HEK293T (cell line): ENCODE results near the gene TMEM134.

Experiments used
- ELF4 ChIP-seq: fragments of 450-650 bp; IDR thresholded peaks from 2 replicates; pipeline ENCODE4 v1.6.1; 2017; ENCODE audit warnings: antibody characterized with exemption
- FOXA1 ChIP-seq: fragments of 450-650 bp; IDR thresholded peaks from 2 replicates; pipeline ENCODE4 v1.6.1; 2016; ENCODE audit warnings: mild to moderate bottlenecking
- FOXK2 ChIP-seq: fragments of 450-650 bp; IDR thresholded peaks from 2 replicates; pipeline ENCODE4 v1.6.1; 2016; ENCODE audit warnings: mild to moderate bottlenecking
- FOXM1 ChIP-seq: fragments of 450-650 bp; IDR thresholded peaks from 2 replicates; pipeline ENCODE4 v1.6.1; 2017; ENCODE audit warnings: mild to moderate bottlenecking, borderline replicate concordance
- HDGF ChIP-seq: fragments of 450-650 bp; IDR thresholded peaks from 2 replicates; pipeline ENCODE4 v1.6.1; 2017; ENCODE audit warnings: antibody characterized with exemption, borderline replicate concordance
- PKNOX1 ChIP-seq: fragments of 450-650 bp; IDR thresholded peaks from 2 replicates; pipeline ENCODE4 v1.6.1; 2016
- SP1 ChIP-seq: fragments of 450-650 bp; IDR thresholded peaks from 2 replicates; pipeline ENCODE4 v1.6.1; 2017
- ZNF384 ChIP-seq: fragments of 450-650 bp; IDR thresholded peaks from 2 replicates; pipeline ENCODE4 v1.6.1; 2016

GRCh38 chr11:67429722-67430121, 39.3 kb downstream of the TMEM134 start:
- TF ChIP-seq FOXM1 (no peak), ELF4 (no peak), FOXA1 (no peak), FOXK2 (no peak), ZNF384 (no peak), SP1 (no peak), HDGF (no peak), PKNOX1 (no peak)
